Vagina (tissue), 2 donors: ENCODE measurements around the gene CCL28. TPM values are rescaled to one million over a fixed set of nuclear protein-coding genes. Genes with fewer than 3 reads are reported as not detected.
A peak's percentile ranks its signal among the peaks of the same experiment; 100 is the strongest.

ENCODE experiments used
- DNase-seq, 2 donors: peaks; one replicate each; pipeline ENCODE4 v3.0.0-alpha.2; 2017; ENCODE audit errors: extremely low spot score in 2 of 2
- H3K27ac ChIP-seq: fragments of 200-600 bp; sonication (generic); one replicate; pipeline ENCODE4 v1.5.1; 2019
- H3K27me3 ChIP-seq: fragments of 200-600 bp; sonication (generic); one replicate; pipeline ENCODE4 v1.5.1; 2019
- H3K36me3 ChIP-seq, 2 donors: fragments of 200-600 bp; sonication (generic); one replicate each; pipeline ENCODE4 v1.5.1; 2017 to 2019
- H3K4me1 ChIP-seq: fragments of 200-600 bp; sonication (generic); one replicate; pipeline ENCODE4 v1.5.1; 2019
- H3K4me3 ChIP-seq, 2 donors: fragments of 200-600 bp; sonication (generic); 1 replicate in 1 of 2; 2 replicates in 1 of 2; pipeline ENCODE4 v1.5.1; 2016 to 2019
- H3K9me3 ChIP-seq: fragments of 200-600 bp; sonication (generic); one replicate; pipeline ENCODE4 v1.5.1; 2019
- CTCF ChIP-seq, 3 experiments: fragments of 450-650 bp in 2 of 3; fragments of 200-600 bp in 1 of 3; sonication (generic) in 1 of 3; IDR thresholded peaks; one replicate each; pipeline ENCODE4 v1.5.1; 2017 to 2019; ENCODE audit warnings: antibody characterized with exemption in 3 of 3, mild to moderate bottlenecking in 2 of 3, moderate library complexity in 2 of 3
- POLR2A ChIP-seq, 2 donors: fragments of 450-650 bp; IDR thresholded peaks; one replicate each; pipeline ENCODE4 v1.6.1; 2017; ENCODE audit warnings: antibody characterized with exemption in 2 of 2, mild to moderate bottlenecking in 2 of 2, moderate library complexity in 2 of 2
- POLR2AphosphoS5 ChIP-seq, 2 donors: sonication (generic); formaldehyde crosslinking; IDR thresholded peaks; one replicate each; pipeline ENCODE4 v1.9.0; 2017; ENCODE audit warnings: antibody characterized with exemption in 2 of 2, mild to moderate bottlenecking in 2 of 2, low read depth in 1 of 2; ENCODE audit not compliant: insufficient read depth in 1 of 2
- intact Hi-C: fragments of 100-400 bp; cut with DNase I; formaldehyde crosslinking; loops from one replicate; pipeline ENCODE4 v1.15.1; 2023
- total RNA-seq: library from RNA; depleted of rRNA; stranded (reverse); fragments of >200 nt; gene quantifications from one replicate; pipeline ENCODE4 v1.2.3, GENCODE V29; 2016

The CCL28 gene
- total RNA-seq, 1 donor from 2014 or later, result 0.74 TPM

- no peaks in the 10 kb centered on the region for H3K27me3 ChIP-seq
- intact Hi-C loops, result no loop called here
- peak in 1 of 2 donors; percentile 32 for DNase-seq
- H3K36me3 ChIP-seq, result no peaks in the 10 kb centered on the region
- no peak for TF ChIP-seq CTCF (IDR thresholded peaks at IDR 0.05)
- no peak for TF ChIP-seq POLR2AphosphoS5 (IDR thresholded peaks at IDR 0.05; ENCODE audit: insufficient read depth in 1 of 2, low read depth in 1 of 2)
- no peak for TF ChIP-seq POLR2A (IDR thresholded peaks at IDR 0.05)
- peaks cover 6% of the 10 kb centered on the region for H3K4me1 ChIP-seq
- no peaks in the 10 kb centered on the region for H3K9me3 ChIP-seq
- no peak overlapping the region for H3K27ac ChIP-seq
- H3K4me3 ChIP-seq, result no peak overlapping the region
Measured at GRCh38 chr5:43418561-43418960, 6.4 kb upstream of the CCL28 start.

GRCh38 chr5:43416803-43417394 is 4.7 kb upstream of the CCL28 start:
- Histone ChIP-seq H3K4me3 (no peak overlapping the region), H3K36me3 (no peaks in the 10 kb centered on the region), H3K27me3 (no peaks in the 10 kb centered on the region), H3K9me3 (no peaks in the 10 kb centered on the region), H3K27ac (no peak overlapping the region), H3K4me1 (peaks cover 5% of the 10 kb centered on the region)
- peak in 1 of 2 donors; percentile 52 for DNase-seq
- intact Hi-C loops, result no loop called here
- TF ChIP-seq CTCF (IDR thresholded peaks at IDR 0.05), result no peak
- no peak for TF ChIP-seq POLR2A (IDR thresholded peaks at IDR 0.05)
- no peak for TF ChIP-seq POLR2AphosphoS5 (IDR thresholded peaks at IDR 0.05; ENCODE audit: insufficient read depth in 1 of 2, low read depth in 1 of 2)

GRCh38 chr5:43415935-43416802 is 4.0 kb upstream of the CCL28 start:
- intact Hi-C loops, result no loop called here
- Histone ChIP-seq H3K9me3 (no peaks in the 10 kb centered on the region), H3K4me3 (no peak overlapping the region), H3K4me1 (no peaks in the 10 kb centered on the region), H3K36me3 (no peaks in the 10 kb centered on the region), H3K27ac (no peak overlapping the region), H3K27me3 (no peaks in the 10 kb centered on the region)
- TF ChIP-seq POLR2A (IDR thresholded peaks at IDR 0.05), result no peak
- peak in 1 of 2 donors; percentile 49 for DNase-seq

GRCh38 chr5:43413966-43414365 is 1.8 kb upstream of the CCL28 start:
- DNase-seq, result peak in 1 of 2 donors; percentile 11
- Histone ChIP-seq H3K4me3 (no peak overlapping the region), H3K27ac (no peak overlapping the region), H3K4me1 (no peaks in the 10 kb centered on the region), H3K27me3 (no peaks in the 10 kb centered on the region), H3K36me3 (no peaks in the 10 kb centered on the region), H3K9me3 (no peaks in the 10 kb centered on the region)
- no peak for TF ChIP-seq CTCF (IDR thresholded peaks at IDR 0.05)
- TF ChIP-seq POLR2A (IDR thresholded peaks at IDR 0.05), result no peak
- TF ChIP-seq POLR2AphosphoS5 (IDR thresholded peaks at IDR 0.05; ENCODE audit: insufficient read depth in 1 of 2, low read depth in 1 of 2), result no peak
- intact Hi-C loops, result no loop called here

- Histone ChIP-seq H3K27ac (no peak overlapping the region), H3K4me3 (no peak overlapping the region)
- intact Hi-C loops, result no loop called here
Measured at GRCh38 chr5:43412644-43413043, 453 bp upstream of the CCL28 start.

More at GRCh38 chr5:43412644-43413043, 453 bp upstream of the CCL28 start:
- TF ChIP-seq POLR2A (IDR thresholded peaks at IDR 0.05) (no peak), CTCF (IDR thresholded peaks at IDR 0.05) (no peak), POLR2AphosphoS5 (IDR thresholded peaks at IDR 0.05; ENCODE audit: insufficient read depth in 1 of 2, low read depth in 1 of 2) (no peak)
- H3K4me1 ChIP-seq, result no peaks in the 10 kb centered on the region
- no peak for DNase-seq
- H3K27me3 ChIP-seq, result no peaks in the 10 kb centered on the region
- no peaks in the 10 kb centered on the region for H3K9me3 ChIP-seq
- H3K36me3 ChIP-seq, result no peaks in the 10 kb centered on the region
